K562 (cell line): ENCODE results near the gene RASGRP1. TPM values are rescaled to one million over a fixed set of nuclear protein-coding genes. Genes with fewer than 3 reads are reported as not detected.
A peak's percentile ranks its signal among the peaks of the same experiment; 100 is the strongest.

Experiments used
- BACH1 ChIP-seq: fragments of 200-800 bp; sonication (Bioruptor generic); IDR thresholded peaks from 2 replicates; pipeline ENCODE4 v1.6.1; 2016; ENCODE audit warnings: missing genetic modification characterization, missing compliant biosample characterization
- CBFA2T3 ChIP-seq: fragments of 450-650 bp; IDR thresholded peaks from 2 replicates; pipeline ENCODE4 v1.6.1; 2017
- FOXP1 ChIP-seq: sonication (generic); formaldehyde crosslinking; IDR thresholded peaks from 2 replicates; pipeline ENCODE4 v1.8.0; 2022; ENCODE audit warnings: mild to moderate bottlenecking, missing genetic modification reagents
- FUS ChIP-seq: fragments of 200-400 bp; formaldehyde crosslinking; optimal IDR thresholded peaks from 2 replicates; pipeline ENCODE3; 2017; ENCODE audit warnings: low read depth, low read length
- GMEB1 ChIP-seq: fragments of 250-450 bp; sonication (Bioruptor Pico); IDR thresholded peaks from 2 replicates; pipeline ENCODE4 v1.4.0; 2020; ENCODE audit warnings: mild to moderate bottlenecking
- JUN ChIP-seq, 2 experiments: sonication (generic) in 1 of 2; formaldehyde crosslinking in 1 of 2; IDR thresholded peaks; 2 replicates each; pipeline versions ENCODE4 v1.6.1 to v1.8.0; 2012 to 2022; ENCODE audit warnings: borderline replicate concordance in 2 of 2, mild to moderate bottlenecking in 2 of 2, improper control_type of control experiment in 1 of 2, low read depth in 1 of 2, low read length in 1 of 2, missing genetic modification reagents in 1 of 2
- MAFG ChIP-seq: fragments of 450-650 bp; conservative IDR thresholded peaks from 2 replicates; pipeline ENCODE4 v1.6.1; 2016; ENCODE audit warnings: missing genetic modification characterization, missing compliant biosample characterization
- NR3C1 ChIP-seq: sonication (generic); formaldehyde crosslinking; IDR thresholded peaks from 2 replicates; pipeline ENCODE4 v1.8.1; 2022; ENCODE audit warnings: missing genetic modification reagents
- NUFIP1 ChIP-seq: fragments of 450-650 bp; IDR thresholded peaks from 2 replicates; pipeline ENCODE4 v1.6.1; 2018; ENCODE audit not compliant: partially characterized antibody
- RFX5 ChIP-seq: IDR thresholded peaks from 2 replicates; pipeline ENCODE4 v1.6.1; 2011; ENCODE audit warnings: low read depth, mild to moderate bottlenecking, improper control_type of control experiment, low read length
- TFAP4 ChIP-seq: sonication (generic); formaldehyde crosslinking; IDR thresholded peaks from 2 replicates; pipeline ENCODE4 v1.8.0; 2022; ENCODE audit warnings: missing genetic modification reagents, mild to moderate bottlenecking, moderate library complexity, borderline replicate concordance
- TRIM28 ChIP-seq: fragments of 450-650 bp; IDR thresholded peaks from 2 replicates; pipeline ENCODE4 v1.6.1; 2017
- ZNF282 ChIP-seq: sonication (generic); formaldehyde crosslinking; IDR thresholded peaks from 2 replicates; pipeline ENCODE4 v1.8.1; 2023; ENCODE audit warnings: missing genetic modification reagents
- ZNF395 ChIP-seq: fragments of 200-800 bp; sonication (Bioruptor generic); IDR thresholded peaks from 2 replicates; pipeline ENCODE4 v1.6.1; 2017; ENCODE audit warnings: missing genetic modification characterization, missing compliant biosample characterization
- ZNF57 ChIP-seq: fragments of 450-650 bp; formaldehyde crosslinking; IDR thresholded peaks from 2 replicates; pipeline ENCODE4 v1.4.0; 2020; ENCODE audit warnings: mild to moderate bottlenecking, moderate library complexity
- ZNF766 ChIP-seq: fragments of 200-800 bp; sonication (Bioruptor generic); conservative IDR thresholded peaks from 2 replicates; pipeline ENCODE4 v1.6.1; 2016; ENCODE audit warnings: missing genetic modification characterization, missing compliant biosample characterization
- polyA plus RNA-seq, 8 experiments: library from polyadenylated mRNA; depleted of rRNA in 4 of 8; stranded (reverse) in 5 of 8; unstranded in 3 of 8; fragments of >200 nt; fragmentation: Nextera tagmentation in 2 of 8; fragmentation: Illumina TruSeq in 1 of 8; extraction: Ambion mirVana in 2 of 8; extraction: Trizol in 1 of 8; gene quantifications; 2 replicates each; pipeline versions ENCODE4 v1.2.1 to v1.2.3, GENCODE V29; 2011 to 2014; ENCODE audit warnings: inconsistent platforms in 1 of 8, missing spikeins in 1 of 8
- total RNA-seq, 7 experiments: library from RNA; depleted of rRNA in 6 of 7; stranded (reverse); fragments of >200 nt in 6 of 7; fragmentation: Illumina TruSeq in 2 of 7; extraction: Trizol in 2 of 7; gene quantifications; 2 replicates each; pipeline versions ENCODE4 v1.2.1 to v1.2.3, GENCODE V29; 2011 to 2021; ENCODE audit warnings: low replicate concordance in 1 of 7
- TF ChIP-seq, protein P1 (sequence below): fragments of 250-450 bp; sonication (Bioruptor Pico); IDR thresholded peaks from 2 replicates; pipeline ENCODE4 v1.4.0; 2020; ENCODE audit warnings: mild to moderate bottlenecking, moderate library complexity, borderline replicate concordance
- TF ChIP-seq, protein P2 (sequence below): fragments of 450-650 bp; IDR thresholded peaks from 2 replicates; pipeline ENCODE4 v1.7.1; 2018; ENCODE audit warnings: mild to moderate bottlenecking, low read depth; ENCODE audit not compliant: partially characterized antibody

Gene RASGRP1
- total and polyA plus RNA-seq, 9 of the 15 experiments (the other 6 are each of a cell fraction or from before 2014, with no cell fraction given) = 0.14 to 0.72 (median 0.31) TPM

DNA sequence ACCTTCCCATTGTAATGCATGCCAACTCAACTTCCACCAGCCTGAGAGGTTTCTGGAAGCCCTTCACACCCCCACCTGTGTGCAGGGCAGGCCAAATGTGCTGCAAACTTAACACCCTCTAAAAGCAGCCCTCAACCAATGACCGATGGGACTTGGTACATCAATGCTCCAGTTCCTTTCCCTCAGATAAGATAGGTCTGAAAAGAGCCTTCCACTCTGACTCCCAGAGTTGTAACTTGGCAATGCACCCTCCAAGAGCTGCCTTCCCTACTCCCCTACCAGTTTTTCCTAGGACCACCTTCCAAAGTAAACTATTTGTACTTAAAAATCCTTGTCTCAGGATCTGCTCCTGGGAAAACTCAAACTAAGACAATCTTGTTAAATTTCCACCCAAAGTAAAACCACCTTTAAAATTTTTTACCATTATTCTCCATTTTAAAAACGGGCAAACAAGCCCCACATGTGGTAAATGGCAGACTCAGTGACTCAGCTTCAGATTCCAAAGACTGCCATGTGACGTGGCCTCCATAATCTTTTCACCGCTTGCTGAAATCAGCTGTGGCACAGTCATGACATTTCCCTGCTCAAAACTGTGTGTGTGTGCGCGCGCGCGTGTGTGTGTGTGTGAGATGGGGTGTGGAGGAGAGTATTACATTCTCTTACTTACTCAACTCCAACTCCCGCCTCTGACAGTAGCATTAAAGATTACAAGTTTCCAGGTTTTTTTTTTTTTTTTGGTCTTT, 17.2 kb downstream of the RASGRP1 start (continued):
- peak; percentile 94 for TF ChIP-seq TFAP4
- TF ChIP-seq FUS = no peak
- peak; percentile 56; the same call in 1 of the 2 replicates for TF ChIP-seq JUN (IDR thresholded peaks at IDR 0.05; ENCODE audit: borderline replicate concordance, low read depth, low read length)
- TF ChIP-seq JUN (CRISPR knock-in tag; IDR thresholded peaks at IDR 0.05; ENCODE audit: borderline replicate concordance) = no peak
- no peak for TF ChIP-seq FOXP1 (CRISPR knock-in tag)
- no peak for TF ChIP-seq NR3C1 (CRISPR knock-in tag)
- peak; percentile 32; the same call in 1 of the 2 replicates for TF ChIP-seq ZNF766 (CRISPR knock-in tag)
- no peak for TF ChIP-seq RFX5
- 0 out of 2 replicates have a peak, but pooled peaks have one; percentile 44 for TF ChIP-seq ZNF395 (CRISPR knock-in tag)
- TF ChIP-seq CBFA2T3 = peak; percentile 30
- TF ChIP-seq BACH1 (tag) = 0 out of 2 replicates have a peak, but pooled peaks have one; percentile 42
- no peak for TF ChIP-seq ZNF57 (CRISPR knock-in tag)
- TF ChIP-seq TRIM28 = no peak
- peak; percentile 67 for TF ChIP-seq MAFG (tag)
- no peak for TF ChIP-seq GMEB1 (CRISPR knock-in tag)
- TF ChIP-seq NUFIP1 = no peak
- TF ChIP-seq, protein P1, sequence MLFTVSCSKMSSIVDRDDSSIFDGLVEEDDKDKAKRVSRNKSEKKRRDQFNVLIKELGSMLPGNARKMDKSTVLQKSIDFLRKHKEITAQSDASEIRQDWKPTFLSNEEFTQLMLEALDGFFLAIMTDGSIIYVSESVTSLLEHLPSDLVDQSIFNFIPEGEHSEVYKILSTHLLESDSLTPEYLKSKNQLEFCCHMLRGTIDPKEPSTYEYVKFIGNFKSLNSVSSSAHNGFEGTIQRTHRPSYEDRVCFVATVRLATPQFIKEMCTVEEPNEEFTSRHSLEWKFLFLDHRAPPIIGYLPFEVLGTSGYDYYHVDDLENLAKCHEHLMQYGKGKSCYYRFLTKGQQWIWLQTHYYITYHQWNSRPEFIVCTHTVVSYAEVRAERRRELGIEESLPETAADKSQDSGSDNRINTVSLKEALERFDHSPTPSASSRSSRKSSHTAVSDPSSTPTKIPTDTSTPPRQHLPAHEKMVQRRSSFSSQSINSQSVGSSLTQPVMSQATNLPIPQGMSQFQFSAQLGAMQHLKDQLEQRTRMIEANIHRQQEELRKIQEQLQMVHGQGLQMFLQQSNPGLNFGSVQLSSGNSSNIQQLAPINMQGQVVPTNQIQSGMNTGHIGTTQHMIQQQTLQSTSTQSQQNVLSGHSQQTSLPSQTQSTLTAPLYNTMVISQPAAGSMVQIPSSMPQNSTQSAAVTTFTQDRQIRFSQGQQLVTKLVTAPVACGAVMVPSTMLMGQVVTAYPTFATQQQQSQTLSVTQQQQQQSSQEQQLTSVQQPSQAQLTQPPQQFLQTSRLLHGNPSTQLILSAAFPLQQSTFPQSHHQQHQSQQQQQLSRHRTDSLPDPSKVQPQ = no peak
- no peak for TF ChIP-seq ZNF282 (CRISPR knock-in tag)
- TF ChIP-seq, protein P2, sequence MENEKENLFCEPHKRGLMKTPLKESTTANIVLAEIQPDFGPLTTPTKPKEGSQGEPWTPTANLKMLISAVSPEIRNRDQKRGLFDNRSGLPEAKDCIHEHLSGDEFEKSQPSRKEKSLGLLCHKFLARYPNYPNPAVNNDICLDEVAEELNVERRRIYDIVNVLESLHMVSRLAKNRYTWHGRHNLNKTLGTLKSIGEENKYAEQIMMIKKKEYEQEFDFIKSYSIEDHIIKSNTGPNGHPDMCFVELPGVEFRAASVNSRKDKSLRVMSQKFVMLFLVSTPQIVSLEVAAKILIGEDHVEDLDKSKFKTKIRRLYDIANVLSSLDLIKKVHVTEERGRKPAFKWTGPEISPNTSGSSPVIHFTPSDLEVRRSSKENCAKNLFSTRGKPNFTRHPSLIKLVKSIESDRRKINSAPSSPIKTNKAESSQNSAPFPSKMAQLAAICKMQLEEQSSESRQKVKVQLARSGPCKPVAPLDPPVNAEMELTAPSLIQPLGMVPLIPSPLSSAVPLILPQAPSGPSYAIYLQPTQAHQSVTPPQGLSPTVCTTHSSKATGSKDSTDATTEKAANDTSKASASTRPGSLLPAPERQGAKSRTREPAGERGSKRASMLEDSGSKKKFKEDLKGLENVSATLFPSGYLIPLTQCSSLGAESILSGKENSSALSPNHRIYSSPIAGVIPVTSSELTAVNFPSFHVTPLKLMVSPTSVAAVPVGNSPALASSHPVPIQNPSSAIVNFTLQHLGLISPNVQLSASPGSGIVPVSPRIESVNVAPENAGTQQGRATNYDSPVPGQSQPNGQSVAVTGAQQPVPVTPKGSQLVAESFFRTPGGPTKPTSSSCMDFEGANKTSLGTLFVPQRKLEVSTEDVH = no peak
